Esophagus muscularis mucosa (tissue), 4 donors: Measurements from ENCODE around the gene CINP.

Source experiments
- EP300 ChIP-seq: sonication (generic); formaldehyde crosslinking; IDR thresholded peaks from one replicate; pipeline ENCODE4 v1.6.1; 2017; ENCODE audit warnings: antibody characterized with exemption
- POLR2A ChIP-seq: fragments of 450-650 bp; IDR thresholded peaks from one replicate; pipeline ENCODE4 v1.6.1; 2017; ENCODE audit warnings: antibody characterized with exemption, moderate library complexity, mild to moderate bottlenecking, low read depth
- POLR2AphosphoS5 ChIP-seq, 2 donors: sonication (generic); formaldehyde crosslinking; IDR thresholded peaks; one replicate each; pipeline ENCODE4 v1.6.1; 2017; ENCODE audit warnings: antibody characterized with exemption in 2 of 2
- TF ChIP-seq, protein P1 (sequence below), 3 experiments: fragments of 200-600 bp in 2 of 3; fragments of 450-650 bp in 1 of 3; sonication (generic) in 2 of 3; IDR thresholded peaks; one replicate each; pipeline ENCODE4 v1.5.1; 2017 to 2019; ENCODE audit warnings: antibody characterized with exemption in 3 of 3, mild to moderate bottlenecking in 2 of 3, moderate library complexity in 1 of 3

DNA sequence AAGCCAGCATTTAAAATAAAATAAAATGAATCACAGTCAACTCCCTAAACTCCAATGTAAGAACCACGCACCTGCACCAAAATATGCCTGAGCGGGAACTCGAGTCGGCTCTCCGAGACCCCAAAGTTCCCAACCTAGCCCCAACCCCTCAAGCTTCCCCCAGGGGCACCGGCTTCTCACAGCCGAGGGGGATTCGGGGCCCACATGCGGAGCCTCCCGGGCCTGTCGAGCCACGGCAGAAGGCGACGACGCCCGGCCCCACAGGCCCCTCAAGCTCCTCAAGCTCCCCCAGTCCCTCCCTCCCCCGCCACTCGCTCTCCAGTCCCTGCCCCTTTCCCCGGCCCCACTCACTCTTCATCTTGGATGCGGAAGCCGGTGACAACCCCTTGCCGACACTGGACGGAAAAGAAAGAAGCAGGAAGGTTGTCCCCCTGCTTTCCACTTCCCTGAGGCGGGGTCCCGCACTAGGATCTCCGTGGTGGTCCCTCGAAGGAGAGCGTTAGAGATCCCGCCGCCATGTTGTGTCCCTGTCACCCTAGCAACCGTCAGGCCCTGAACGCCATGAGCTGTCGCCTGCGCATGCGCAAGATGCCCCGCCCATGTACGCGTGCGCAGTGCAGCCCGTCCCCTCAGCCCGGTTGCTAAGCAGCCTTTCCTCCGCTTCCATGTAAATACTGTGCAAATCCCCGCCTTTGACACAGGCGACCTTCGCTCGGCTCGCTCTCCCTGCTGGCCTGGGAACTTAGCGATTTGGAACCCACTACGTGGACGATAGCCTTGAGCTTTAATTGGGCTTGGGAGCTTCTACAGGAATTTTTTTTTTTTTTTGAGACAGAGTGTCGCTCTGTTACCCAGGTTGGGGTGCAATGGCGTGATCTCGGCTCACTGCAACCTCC, 57.8 kb downstream of the CINP start, which contains the start of gene MOK:
- TF ChIP-seq, protein P1, sequence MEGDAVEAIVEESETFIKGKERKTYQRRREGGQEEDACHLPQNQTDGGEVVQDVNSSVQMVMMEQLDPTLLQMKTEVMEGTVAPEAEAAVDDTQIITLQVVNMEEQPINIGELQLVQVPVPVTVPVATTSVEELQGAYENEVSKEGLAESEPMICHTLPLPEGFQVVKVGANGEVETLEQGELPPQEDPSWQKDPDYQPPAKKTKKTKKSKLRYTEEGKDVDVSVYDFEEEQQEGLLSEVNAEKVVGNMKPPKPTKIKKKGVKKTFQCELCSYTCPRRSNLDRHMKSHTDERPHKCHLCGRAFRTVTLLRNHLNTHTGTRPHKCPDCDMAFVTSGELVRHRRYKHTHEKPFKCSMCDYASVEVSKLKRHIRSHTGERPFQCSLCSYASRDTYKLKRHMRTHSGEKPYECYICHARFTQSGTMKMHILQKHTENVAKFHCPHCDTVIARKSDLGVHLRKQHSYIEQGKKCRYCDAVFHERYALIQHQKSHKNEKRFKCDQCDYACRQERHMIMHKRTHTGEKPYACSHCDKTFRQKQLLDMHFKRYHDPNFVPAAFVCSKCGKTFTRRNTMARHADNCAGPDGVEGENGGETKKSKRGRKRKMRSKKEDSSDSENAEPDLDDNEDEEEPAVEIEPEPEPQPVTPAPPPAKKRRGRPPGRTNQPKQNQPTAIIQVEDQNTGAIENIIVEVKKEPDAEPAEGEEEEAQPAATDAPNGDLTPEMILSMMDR (IDR thresholded peaks at IDR 0.05), result no peak
- TF ChIP-seq POLR2A, result no peak
- TF ChIP-seq POLR2AphosphoS5 (IDR thresholded peaks at IDR 0.05), result peak; percentile 47 to 90
- no peak for TF ChIP-seq EP300
